Measurements from ENCODE around the gene CNOT3. TPM values are rescaled to one million over a fixed set of nuclear protein-coding genes. Genes with fewer than 3 reads are reported as not detected.

The CNOT3 gene
- total RNA-seq (2016; rRNA removed; fragmentation: Illumina TruSeq; extraction: Trizol) (5.8 and 7.6 TPM in 2 replicates), polyA plus RNA-seq (2011; rRNA removed) (4.3 and 4.9 TPM in 2 replicates), polyA minus RNA-seq (2011; rRNA and poly(A)+ RNA removed; ENCODE audit: low replicate concordance) (6.7 and 8.6 TPM in 2 replicates), Bru-seq, nascent RNA (percentile 70 among the genes with signal in this experiment), BruChase-seq, experiment 1, labeled RNA remaining after a 6-hour chase (percentile 89 among the genes with signal in this experiment), BruChase-seq, experiment 2, labeled RNA remaining after a 2-hour chase (percentile 84 among the genes with signal in this experiment)
- total RNA-seq (2016; cell fraction: cytosol; rRNA removed; fragmentation: Illumina TruSeq; extraction: Trizol; ENCODE audit: low read depth), result 4.0 and 5.5 TPM in 2 replicates
- 6.1 and 8.1 TPM in 2 replicates for total RNA-seq (2016; cell fraction: insoluble cytoplasmic fraction; rRNA removed; fragmentation: Illumina TruSeq; extraction: Trizol)
- total RNA-seq (2016; cell fraction: membrane; rRNA removed; fragmentation: Illumina TruSeq; extraction: Trizol), result 11.8 and 13.1 TPM in 2 replicates
- total RNA-seq (2016; cell fraction: nucleus; rRNA removed; fragmentation: Illumina TruSeq; extraction: Trizol), result 11.3 and 13.6 TPM in 2 replicates
- polyA plus RNA-seq (2011; cell fraction: cytosol; rRNA removed), result 4.0 and 4.5 TPM in 2 replicates
- polyA plus RNA-seq (2011; cell fraction: nucleus; rRNA removed), result 21.1 and 21.5 TPM in 2 replicates
- 18.8 and 22.7 TPM in 2 replicates for polyA plus RNA-seq (2012)
- 7.9 TPM in 2 replicates for polyA plus RNA-seq (2016; cell fraction: cytosol; fragmentation: Illumina TruSeq; extraction: Trizol; ENCODE audit: low read depth)
- polyA plus RNA-seq (2016; cell fraction: insoluble cytoplasmic fraction; fragmentation: Illumina TruSeq; extraction: Trizol; ENCODE audit: low read depth), result 25.5 and 38.4 TPM in 2 replicates
- 11.9 and 12.9 TPM in 2 replicates for polyA plus RNA-seq (2016; cell fraction: membrane; fragmentation: Illumina TruSeq; extraction: Trizol; ENCODE audit: low read depth)
- 58.2 and 71.4 TPM in 2 replicates for polyA plus RNA-seq (2016; cell fraction: nucleus; fragmentation: Illumina TruSeq; extraction: Trizol; ENCODE audit: insufficient read depth, low read depth)
- 13.1 and 16.9 TPM in 2 replicates for polyA minus RNA-seq (2011; cell fraction: cytosol; rRNA and poly(A)+ RNA removed)
- 7.5 and 10.3 TPM in 2 replicates for polyA minus RNA-seq (2011; cell fraction: nucleus; rRNA and poly(A)+ RNA removed)
- long read RNA-seq, experiment 1, partial matches to known transcripts, result 2 of 4 reads
- long read RNA-seq, experiment 1, other reads (novel, unspliced or antisense), result 2 of 4 reads
- long read RNA-seq, experiment 2, transcript CNOT3-201 (18 exons, 2,890 nt), result major isoform, 35 of 99 reads
- long read RNA-seq, experiment 2, partial matches to known transcripts, result 36 of 99 reads
- long read RNA-seq, experiment 2, other reads (novel, unspliced or antisense), result 27 of 99 reads

DNA sequence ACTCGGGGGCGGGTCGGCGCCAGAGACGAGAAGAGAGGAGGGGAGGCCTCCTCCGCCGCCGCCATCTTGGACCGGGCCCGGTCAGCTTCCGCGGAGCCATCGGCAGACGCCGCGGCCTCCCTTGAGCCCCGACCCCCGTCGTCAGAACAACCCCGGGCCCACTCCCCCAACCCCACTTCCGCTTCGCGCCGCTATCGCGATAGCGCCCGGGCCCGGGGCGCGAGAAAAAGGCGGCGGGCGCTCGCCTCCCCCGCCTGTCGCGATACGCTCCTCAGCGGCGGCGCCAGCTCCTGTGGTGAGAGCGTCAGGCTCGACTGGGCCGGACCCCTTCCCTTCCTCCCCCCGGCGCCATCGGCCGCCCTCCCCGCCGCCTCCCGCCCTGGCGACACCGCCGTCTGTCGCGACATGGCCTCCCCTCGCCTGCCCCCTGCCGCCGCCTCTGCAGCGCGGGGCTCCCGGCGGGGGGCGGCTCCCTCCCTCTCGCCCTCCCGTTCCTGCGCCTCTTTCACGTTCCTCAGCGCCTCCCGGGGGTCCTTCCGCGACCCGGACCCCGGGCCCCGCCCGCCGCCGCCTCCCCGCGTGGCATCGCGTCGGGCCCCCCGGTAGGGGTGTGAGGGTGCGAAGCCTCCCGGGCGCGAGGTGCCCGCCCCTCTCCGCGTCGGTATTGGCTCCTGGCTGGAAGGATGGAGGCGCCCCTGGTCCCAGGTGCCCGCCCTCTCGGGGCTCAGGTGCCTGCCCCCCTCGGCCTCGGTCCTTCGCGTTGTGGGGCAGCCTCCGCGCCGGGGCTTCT lies at the start of gene CNOT3:
TSS of gene CNOT3 (plus strand) at position 64 of the 790 bp plus-strand sequence. CDS start 5,217 bp downstream, outside the sequence.
- in situ Hi-C loops (cut with HindIII; ENCODE audit: extremely low pct_ligation_motif_present, low pct_unique_long_range_greater_than_20kb) (no loop called here), intact Hi-C loops (cut with micrococcal nuclease; ENCODE audit: unreplicated experiment) (loop anchor here (5.0 kb wide), 1 partner anchor 64 kb away; the partner anchor contains the start of gene RPS9)
- WGBS (ENCODE audit: low lambda C conversion rate), result no CpG with 5 or more reads among the region's 103 CpGs
- no peak for FAIRE-seq
- peak within 1 kb of the TSS; percentile 88 for H3K27ac ChIP-seq (ENCODE audit: extremely low read length, insufficient read depth, low read length)
- CTCF ChIA-PET (ENCODE audit: low intra/inter-chr PET ratio, low total read pairs), result no interaction called here
- no TSS peak for BruUV-seq (replicated peaks)
- ATAC-seq, result no peak
- H3K36me3 ChIP-seq (replicated peaks in 1 of 2; ENCODE audit: control insufficient read depth in 1 of 2, insufficient read depth in 2 of 2, low read length in 2 of 2), result peaks cover 20 to 33% of the 10 kb centered on the region in 2 experiments
- peaks cover 5% of the 10 kb centered on the region for H3K9me3 ChIP-seq (ENCODE audit: low read length)
- H3K79me2 ChIP-seq (ENCODE audit: insufficient read depth, low read length), result peaks cover 39% of the 10 kb centered on the region
- H2AFZ ChIP-seq (ENCODE audit: low read length), result peak within 1 kb of the TSS; percentile 72
- H3K9ac ChIP-seq (ENCODE audit: insufficient read depth, low read depth, low read length), result peak within 1 kb of the TSS; percentile 97
- peak within 1 kb of the TSS; percentile 94 for H3K4me2 ChIP-seq (ENCODE audit: low read depth, low read length)
- H3K27me3 ChIP-seq (ENCODE audit: control insufficient read depth in 1 of 2, insufficient read depth in 2 of 2, low read length in 2 of 2), result no peaks in the 10 kb centered on the region; a peak in 1 of 5 replicates
- POLR2A ChIA-PET, result interaction anchor here (1.0 to 2.8 kb wide), 22 partner anchors 10 to 979 kb away, joined by 3 to 73 read pairs (median 5); partner anchors contain the start of genes LENG1, LENG8, LENG9 and MBOAT7
- H3K4me1 ChIP-seq (ENCODE audit: insufficient read depth, low read length), result peaks cover 42% of the 10 kb centered on the region
- peak within 1 kb of the TSS; percentile 74 to 86 (median 82) for H3K4me3 ChIP-seq (replicated peaks in 1 of 3; ENCODE audit: insufficient read depth in 1 of 3, low read depth in 2 of 3, low read length in 3 of 3)
- no peak for DNase-seq (ENCODE audit: low spot score)
- H4K20me1 ChIP-seq (ENCODE audit: insufficient read depth, low read length), result peaks cover 10% of the 10 kb centered on the region; the same call in 1 of the 2 replicates
- TF ChIP-seq SALL2 (CRISPR knock-in tag; IDR thresholded peaks at IDR 0.05), result 0 out of 2 replicates have a peak, but pooled peaks have one; percentile 43
- 0 out of 2 replicates have a peak, but pooled peaks have one; percentile 34 for TF ChIP-seq ZFP37 (CRISPR knock-in tag; IDR thresholded peaks at IDR 0.05; ENCODE audit: borderline replicate concordance)
- TF ChIP-seq MEIS2 (CRISPR knock-in tag; IDR thresholded peaks at IDR 0.05), result peak; percentile 46; the same call in 1 of the 2 replicates
- 0 out of 2 replicates have a peak, but pooled peaks have one; percentile 66 for TF ChIP-seq SNAPC2 (CRISPR knock-in tag; IDR thresholded peaks at IDR 0.05)
- TF ChIP-seq PHF20 (CRISPR knock-in tag; IDR thresholded peaks at IDR 0.05), result peak; percentile 18; the same call in 1 of the 2 replicates
- no peak for TF ChIP-seq KLF13 (CRISPR knock-in tag; IDR thresholded peaks at IDR 0.05)
- 0 out of 2 replicates have a peak, but pooled peaks have one; percentile 1 for TF ChIP-seq HNRNPL (IDR thresholded peaks at IDR 0.05; ENCODE audit: low read depth, low read length)
- no peak for TF ChIP-seq ZNF484 (CRISPR knock-in tag; IDR thresholded peaks at IDR 0.05; ENCODE audit: borderline replicate concordance, low read depth)
- no peak for TF ChIP-seq ZNF12 (CRISPR knock-in tag; IDR thresholded peaks at IDR 0.05)
- TF ChIP-seq RBM39 (IDR thresholded peaks at IDR 0.05; ENCODE audit: low read depth, low read length, poor library complexity, severe bottlenecking), result peak; percentile 78
- TF ChIP-seq ZNF335 (CRISPR knock-in tag; IDR thresholded peaks at IDR 0.05), result no peak
- TF ChIP-seq, protein P1, sequence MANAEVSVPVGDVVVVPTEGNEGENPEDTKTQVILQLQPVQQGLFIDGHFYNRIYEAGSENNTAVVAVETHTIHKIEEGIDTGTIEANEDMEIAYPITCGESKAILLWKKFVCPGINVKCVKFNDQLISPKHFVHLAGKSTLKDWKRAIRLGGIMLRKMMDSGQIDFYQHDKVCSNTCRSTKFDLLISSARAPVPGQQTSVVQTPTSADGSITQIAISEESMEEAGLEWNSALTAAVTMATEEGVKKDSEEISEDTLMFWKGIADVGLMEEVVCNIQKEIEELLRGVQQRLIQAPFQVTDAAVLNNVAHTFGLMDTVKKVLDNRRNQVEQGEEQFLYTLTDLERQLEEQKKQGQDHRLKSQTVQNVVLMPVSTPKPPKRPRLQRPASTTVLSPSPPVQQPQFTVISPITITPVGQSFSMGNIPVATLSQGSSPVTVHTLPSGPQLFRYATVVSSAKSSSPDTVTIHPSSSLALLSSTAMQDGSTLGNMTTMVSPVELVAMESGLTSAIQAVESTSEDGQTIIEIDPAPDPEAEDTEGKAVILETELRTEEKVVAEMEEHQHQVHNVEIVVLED (CRISPR knock-in tag; IDR thresholded peaks at IDR 0.05; ENCODE audit: borderline replicate concordance), result 0 out of 2 replicates have a peak, but pooled peaks have one; percentile 6
- peak; percentile 97 for TF ChIP-seq YY1 (IDR thresholded peaks at IDR 0.05; ENCODE audit: insufficient read depth, insufficient replicate concordance, low read depth, low read length)
- TF ChIP-seq MAZ (IDR thresholded peaks at IDR 0.05; ENCODE audit: borderline replicate concordance, low read depth, low read length), result no peak
- TF ChIP-seq MAZ (CRISPR knock-in tag; IDR thresholded peaks at IDR 0.05; ENCODE audit: low read depth), result peak; percentile 60; the same call in 1 of the 2 replicates
- TF ChIP-seq ZNF205 (CRISPR knock-in tag; IDR thresholded peaks at IDR 0.05), result peak; percentile 13; the same call in 1 of the 2 replicates

All from HepG2 (cell line).